CD4-positive, alpha-beta T cell treated with Interleukin-4 for 1 hour (primary cell): ENCODE measurements around the gene KDELR3.

Source experiments
- DNase-seq, 2 donors: peaks; one replicate each; pipeline ENCODE4 v3.0.0-alpha.2; 2020 to 2022

Gene KDELR3

DNA sequence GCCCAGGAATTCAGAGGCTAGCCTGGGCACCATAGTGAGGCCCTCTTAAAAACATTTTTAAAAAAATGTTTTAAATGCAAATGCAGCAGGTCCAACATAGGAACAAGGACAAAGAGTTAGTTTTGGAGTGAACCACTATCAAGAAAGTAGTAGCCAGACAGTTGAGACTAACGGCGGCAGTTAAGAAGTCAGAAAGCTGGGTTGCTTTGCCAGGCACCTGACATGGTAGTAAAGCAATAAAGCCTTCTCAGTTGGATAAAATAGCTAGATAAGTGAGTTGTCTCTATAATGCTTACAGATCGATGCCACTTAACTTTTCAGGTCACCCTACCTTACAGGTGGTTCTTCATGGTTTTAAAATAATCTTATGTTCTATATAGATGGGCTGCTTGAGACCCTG lies 55.1 kb downstream of the KDELR3 start:
- DNase-seq: no peak

DNA sequence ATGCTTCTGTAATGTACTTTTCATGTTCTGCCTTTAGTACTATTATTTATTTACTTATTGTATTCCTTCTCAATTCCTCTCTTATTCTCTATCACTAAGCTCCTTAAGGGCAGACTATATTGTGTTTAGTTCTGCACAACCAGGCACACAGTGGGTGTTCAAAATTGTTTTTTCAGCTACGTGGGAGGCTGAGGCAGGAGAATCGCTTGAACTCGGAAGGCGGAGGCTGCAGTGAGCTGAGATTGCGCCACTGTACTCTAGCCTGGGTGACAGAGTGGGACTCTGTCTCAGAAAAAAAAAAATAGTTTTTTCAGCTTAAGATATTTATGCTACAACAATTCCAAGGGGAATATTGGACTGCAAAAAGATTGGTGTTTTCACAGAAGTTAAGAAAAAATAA lies 55.6 kb downstream of the KDELR3 start:
- DNase-seq: no peak

GRCh38 chr22:38524429-38524828 lies 56.5 kb downstream of the KDELR3 start:
- no peak for DNase-seq

- DNase-seq: no peak
These were observed 63.5 kb downstream of the KDELR3 start for GRCh38 chr22:38531251-38531938.
